LNCaP clone FGC (cell line): ENCODE results near the gene SIN3A.

Source experiments
- DNase-seq: peaks from one replicate; pipeline ENCODE4 v3.0.0-alpha.2; 2011; ENCODE audit warnings: low read depth
- H3K4me3 ChIP-seq: 2 replicates; pipeline ENCODE4 v1.5.1; 2011; ENCODE audit warnings: mild to moderate bottlenecking, low read depth, low read length, control low read depth
- TF ChIP-seq, protein P1 (sequence below): IDR thresholded peaks from 2 replicates; pipeline ENCODE4 v1.5.1; 2012; ENCODE audit warnings: mild to moderate bottlenecking; ENCODE audit not compliant: control insufficient read depth, insufficient read depth; ENCODE audit errors: extremely low read depth

Gene SIN3A

DNA sequence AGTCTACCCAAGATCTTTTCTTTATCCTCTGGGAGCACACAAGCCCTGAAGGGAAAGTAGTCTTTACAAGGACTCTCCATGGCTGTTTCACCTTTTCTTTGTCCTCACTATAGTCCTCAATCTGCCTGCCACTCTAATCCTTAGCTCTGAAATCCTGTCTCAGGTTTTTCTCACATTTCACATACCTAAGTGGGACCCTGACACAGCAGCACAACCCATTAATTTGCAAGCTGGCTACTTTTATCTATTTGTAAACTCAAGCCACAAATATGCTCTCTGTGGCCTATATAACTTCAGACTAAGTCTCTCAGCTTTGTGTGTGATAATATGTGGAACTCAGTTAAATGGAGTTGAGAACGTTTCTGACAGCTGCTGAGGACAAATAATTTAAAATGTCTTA lies 19.8 kb downstream of the SIN3A start:
- no peak overlapping the region for H3K4me3 ChIP-seq
- TF ChIP-seq, protein P1, sequence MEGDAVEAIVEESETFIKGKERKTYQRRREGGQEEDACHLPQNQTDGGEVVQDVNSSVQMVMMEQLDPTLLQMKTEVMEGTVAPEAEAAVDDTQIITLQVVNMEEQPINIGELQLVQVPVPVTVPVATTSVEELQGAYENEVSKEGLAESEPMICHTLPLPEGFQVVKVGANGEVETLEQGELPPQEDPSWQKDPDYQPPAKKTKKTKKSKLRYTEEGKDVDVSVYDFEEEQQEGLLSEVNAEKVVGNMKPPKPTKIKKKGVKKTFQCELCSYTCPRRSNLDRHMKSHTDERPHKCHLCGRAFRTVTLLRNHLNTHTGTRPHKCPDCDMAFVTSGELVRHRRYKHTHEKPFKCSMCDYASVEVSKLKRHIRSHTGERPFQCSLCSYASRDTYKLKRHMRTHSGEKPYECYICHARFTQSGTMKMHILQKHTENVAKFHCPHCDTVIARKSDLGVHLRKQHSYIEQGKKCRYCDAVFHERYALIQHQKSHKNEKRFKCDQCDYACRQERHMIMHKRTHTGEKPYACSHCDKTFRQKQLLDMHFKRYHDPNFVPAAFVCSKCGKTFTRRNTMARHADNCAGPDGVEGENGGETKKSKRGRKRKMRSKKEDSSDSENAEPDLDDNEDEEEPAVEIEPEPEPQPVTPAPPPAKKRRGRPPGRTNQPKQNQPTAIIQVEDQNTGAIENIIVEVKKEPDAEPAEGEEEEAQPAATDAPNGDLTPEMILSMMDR, result no peak
- DNase-seq, result no peak

DNA sequence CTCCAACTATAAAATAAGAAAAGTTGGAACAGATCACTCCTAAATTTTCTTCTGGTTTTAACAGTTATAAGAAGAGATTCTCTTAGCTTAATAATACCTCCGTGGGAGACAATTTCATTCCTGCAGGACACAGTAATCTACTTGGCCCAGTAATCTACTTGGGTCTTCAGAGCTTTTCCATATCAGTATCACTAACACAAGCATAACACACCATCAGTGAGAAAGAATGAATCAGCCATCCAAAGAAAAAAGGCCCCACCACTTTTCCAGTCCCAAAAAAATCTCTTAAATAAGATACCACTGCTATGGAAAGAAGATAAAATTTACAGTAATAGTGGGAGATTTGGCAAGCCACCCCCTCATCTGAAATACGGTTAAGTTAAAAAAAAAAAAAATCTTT lies 20.2 kb downstream of the SIN3A start:
- no peak for DNase-seq
- H3K4me3 ChIP-seq, result no peak overlapping the region
- TF ChIP-seq, protein P1, result no peak

DNA sequence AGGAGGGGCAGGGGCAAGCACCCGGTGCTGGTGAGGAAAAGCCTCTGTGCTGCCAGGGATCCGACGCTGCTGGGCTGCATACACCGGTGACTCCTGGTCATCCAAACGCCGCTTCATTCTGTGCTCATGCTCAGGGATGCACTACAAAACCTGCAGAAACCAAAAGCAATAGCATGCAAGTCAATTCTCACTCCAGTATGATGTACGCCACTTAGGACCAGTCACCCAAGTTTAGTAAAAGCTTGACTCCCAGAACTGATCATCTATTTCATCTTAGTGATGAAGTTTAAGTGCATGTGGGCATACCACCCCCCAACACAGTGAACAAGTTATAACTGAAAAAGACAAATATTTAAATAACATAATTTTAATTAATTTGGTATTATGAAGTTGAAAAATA lies 21.2 kb downstream of the SIN3A start:
- no peak overlapping the region for H3K4me3 ChIP-seq
- DNase-seq, result no peak
- TF ChIP-seq, protein P1, result no peak

DNA sequence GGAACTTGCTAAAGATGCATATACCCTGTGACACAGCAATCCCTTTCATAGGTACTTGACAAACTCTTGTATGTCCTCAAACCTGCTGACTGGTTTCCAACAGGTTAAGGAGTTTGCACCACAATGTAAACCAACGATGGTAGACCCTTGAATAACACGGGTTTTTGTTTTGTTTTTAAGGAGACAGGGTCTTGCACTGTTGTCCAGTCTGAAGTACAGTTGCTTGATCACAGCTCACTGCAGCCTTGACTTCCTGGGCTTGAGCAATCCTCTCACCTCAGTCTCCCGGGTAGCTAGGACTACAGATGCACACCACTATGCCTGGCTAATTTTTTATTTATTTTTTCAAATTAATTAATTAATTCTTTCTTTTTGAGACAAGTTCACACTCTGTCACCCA lies 23.3 kb downstream of the SIN3A start:
- TF ChIP-seq, protein P1, result no peak
- H3K4me3 ChIP-seq, result no peak overlapping the region
- no peak for DNase-seq

DNA sequence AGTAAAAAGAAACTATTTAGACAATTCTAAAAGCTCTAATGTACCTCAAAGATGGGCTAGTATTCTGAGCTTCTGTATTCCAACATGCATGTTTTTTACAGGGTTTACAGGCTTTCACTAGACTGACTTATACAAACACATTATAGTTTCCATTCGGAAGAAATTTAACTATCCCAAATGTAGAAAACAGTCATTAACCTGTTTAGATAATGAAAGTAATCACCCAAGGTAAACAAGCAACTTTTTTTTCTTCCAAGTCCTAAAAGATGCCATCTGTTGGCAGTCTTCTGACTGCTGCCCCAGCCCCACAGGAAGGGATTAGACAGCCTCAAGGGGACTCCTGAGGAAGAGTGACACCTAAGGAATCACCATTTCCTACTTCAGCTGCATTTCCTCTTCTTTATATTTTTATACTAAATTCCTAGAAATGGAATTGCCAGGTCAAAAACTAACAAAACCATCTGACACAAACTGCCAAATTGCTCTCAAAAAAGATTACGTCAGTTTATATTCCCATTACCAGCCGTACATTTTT lies 25.5 kb downstream of the SIN3A start:
- TF ChIP-seq, protein P1, result peak; percentile 37; the same call in 1 of the 2 replicates
- peak; percentile 46 for DNase-seq
- no peak overlapping the region for H3K4me3 ChIP-seq

DNA sequence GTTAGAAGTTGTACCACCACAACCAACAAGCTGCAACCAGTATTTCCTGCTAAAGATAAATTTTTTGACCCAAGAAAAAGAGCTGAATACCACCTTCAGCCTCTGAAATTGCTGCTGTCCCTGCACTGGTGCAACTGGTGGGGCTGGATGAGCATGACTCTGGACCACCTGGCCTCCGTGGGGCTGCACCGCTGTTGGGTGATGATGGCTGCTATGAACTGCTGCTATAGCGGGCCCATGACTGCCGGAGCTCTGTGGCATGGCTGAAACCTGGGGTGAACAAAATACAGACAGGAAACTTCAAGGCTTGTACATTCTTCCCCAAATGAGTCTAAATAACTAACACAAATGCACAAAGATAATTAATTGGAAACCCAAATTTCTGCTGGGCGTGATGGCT lies 28.9 kb downstream of the SIN3A start:
- TF ChIP-seq, protein P1, result no peak
- no peak for DNase-seq
- H3K4me3 ChIP-seq, result no peak overlapping the region

DNA sequence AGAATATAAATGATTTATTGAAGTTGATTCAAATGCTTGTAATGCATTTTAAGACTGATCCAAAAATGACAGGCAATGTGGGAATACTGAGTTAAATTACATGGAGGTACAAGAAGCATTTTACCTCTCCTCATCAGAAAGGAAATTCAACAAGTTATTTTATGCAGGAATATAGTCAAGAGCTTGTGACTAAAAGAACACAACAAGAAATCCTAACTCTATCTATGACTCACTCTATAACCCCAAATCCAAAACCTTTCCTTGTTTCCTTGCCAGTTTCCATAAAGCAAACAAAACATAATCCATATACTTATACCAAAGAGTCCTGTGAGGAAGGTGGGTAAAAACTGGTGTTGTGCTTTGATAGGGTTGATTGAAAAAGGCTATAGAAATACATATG lies 30.8 kb downstream of the SIN3A start:
- TF ChIP-seq, protein P1, result no peak
- DNase-seq, result peak; percentile 45
- H3K4me3 ChIP-seq, result no peak overlapping the region
